CD1c-positive myeloid dendritic cell (primary cell): Measurements from ENCODE around the gene ATG101.
A peak's percentile ranks its signal among the peaks of the same experiment; 100 is the strongest.

Experiments used
- DNase-seq: peaks from one replicate; pipeline ENCODE4 v3.0.0-alpha.2; 2016; ENCODE audit errors: extremely low spot score

ATG101 gene, protein sequence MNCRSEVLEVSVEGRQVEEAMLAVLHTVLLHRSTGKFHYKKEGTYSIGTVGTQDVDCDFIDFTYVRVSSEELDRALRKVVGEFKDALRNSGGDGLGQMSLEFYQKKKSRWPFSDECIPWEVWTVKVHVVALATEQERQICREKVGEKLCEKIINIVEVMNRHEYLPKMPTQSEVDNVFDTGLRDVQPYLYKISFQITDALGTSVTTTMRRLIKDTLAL

DNA sequence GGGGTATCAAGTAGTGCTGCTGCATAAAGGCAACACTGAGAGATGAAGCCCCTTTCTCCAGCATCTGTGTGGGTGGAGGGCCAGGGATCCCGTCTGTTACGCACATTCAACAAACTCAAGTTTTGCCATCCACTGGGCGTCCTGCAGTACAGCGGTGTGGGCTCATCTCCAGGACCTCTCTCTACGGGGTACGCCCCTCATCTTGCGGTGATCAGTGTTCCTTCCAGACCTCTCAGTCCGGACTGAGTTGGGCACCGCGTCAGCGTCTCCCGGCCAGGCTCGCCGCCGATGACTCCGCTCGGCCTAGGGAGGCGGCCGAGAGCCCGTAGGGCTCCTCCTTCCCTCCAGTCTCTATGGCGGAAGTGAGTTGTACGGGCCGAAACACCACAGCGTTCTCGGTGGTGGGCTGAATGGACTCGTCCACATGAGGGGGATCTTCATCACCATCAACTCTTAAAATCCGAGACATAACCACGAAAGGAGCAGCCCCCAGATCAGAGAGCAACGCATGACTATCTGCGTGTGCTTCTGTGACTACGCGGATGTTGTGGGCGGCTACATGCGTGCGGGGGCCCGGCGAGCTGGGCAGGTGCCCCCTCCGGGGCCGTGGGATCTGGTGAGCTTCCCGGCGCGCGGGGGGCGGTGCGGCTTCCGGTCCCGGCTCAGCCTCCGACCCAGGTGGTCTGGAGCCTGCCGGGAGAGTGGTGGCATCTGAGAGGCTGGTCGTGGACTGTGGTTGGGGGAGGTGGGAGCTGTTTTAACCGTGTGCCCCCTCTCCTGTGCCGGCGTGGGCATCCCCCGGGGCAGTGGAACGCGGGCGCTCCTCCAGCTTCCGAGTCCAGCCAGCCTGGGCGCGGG is at the start of gene ATG101:
ATG101 (plus strand) TSS at position 652 of the 858 bp plus-strand sequence. CDS start 3,673 bp downstream, outside the sequence.
- peak; percentile 96 for DNase-seq

DNA sequence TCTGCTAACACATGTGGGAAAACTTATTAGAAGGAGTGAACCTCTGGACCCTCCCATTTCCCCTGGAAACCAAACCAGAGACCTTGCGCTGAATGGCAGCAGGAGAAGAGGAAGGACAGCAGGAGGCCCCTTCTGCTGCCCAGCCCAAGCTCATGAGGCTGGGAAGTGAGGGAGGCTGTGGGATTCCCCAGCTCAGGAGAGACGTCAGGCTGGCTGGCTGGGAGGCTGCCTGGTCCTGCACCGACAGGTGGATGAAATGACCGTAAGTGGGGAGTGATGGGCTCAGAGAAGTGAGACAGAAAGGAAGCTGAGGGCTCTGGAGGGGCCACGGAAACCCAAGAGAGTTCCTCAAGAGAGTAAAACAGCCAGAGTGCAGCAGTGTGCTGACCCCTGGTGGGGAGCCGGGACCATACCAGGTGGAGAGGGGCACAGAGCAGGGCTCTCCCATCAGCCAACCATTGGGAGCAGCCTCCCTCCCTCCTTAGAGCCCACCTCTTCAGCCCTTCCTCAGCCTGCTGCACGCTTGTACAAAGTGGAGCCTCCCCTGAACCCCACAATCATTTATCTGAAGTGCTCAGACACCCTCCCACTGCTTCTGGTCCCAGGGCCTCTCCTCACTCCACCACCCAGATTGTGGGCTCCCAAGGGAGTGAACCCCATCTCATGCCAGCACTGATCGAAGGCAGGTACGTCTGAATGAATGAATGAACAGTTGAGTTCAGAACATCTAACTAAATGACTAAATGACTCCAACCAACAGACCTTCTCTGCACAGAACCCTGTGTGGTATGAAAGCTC is 49.0 kb upstream of the ATG101 start:
- peak; percentile 65 for DNase-seq

DNA sequence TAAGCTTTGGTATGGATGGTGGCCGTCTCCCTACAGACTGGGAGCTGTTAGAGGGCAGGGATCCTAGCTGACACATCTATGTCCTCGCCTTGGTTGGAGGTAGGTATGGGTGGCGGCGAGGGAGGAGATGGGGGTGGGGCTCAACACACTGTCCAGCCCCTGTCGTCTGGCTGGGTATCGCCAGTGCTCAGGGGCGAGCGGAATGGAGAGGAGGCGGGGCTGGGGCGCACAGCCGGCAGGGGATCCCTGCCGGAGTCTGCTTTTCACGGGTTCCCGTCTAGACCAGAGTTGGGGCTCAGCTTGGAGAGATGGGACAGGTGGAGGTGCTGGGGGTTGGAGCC is 47.0 kb upstream of the ATG101 start:
- no peak for DNase-seq

DNA sequence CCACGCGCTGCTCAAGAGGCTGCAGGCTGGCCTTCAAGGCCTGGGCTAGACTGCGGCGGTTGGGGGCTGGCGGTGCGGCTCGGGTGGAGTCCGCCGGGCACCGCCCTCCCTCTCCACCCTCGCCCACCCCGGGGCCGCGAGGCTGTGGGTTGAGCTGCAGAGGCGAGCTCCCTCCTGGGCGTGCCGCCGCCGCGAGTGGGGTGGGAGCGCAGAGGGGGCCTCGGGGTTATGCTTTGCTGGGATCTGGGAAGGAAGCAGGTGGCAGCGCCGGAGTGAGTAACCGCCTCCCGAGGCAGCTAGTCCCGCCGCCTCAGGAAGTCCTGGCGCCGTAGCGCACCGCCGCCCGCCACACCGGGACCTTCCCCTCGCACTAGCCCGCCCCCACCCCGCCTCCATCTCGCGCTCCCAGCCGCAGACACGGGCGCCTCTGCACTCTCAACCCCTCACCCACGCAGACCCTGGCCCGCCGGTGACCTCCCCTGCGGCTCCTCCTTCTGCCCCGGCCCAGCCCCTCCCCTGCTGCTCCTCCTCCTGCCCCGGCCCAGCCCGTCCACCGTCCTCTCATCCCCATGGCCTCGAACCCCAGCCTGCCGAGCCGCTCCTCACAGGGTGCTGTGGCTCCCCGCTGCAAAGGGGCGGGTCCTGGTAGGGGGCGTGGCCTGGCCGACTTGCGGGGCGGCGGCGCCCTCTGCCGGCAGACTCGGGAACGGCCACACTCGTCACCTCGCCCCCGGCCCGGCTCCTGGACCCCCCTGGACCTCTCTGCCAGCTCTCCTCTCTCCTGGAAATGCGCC is 46.4 kb upstream of the ATG101 start:
- peak; percentile 89 for DNase-seq

DNA sequence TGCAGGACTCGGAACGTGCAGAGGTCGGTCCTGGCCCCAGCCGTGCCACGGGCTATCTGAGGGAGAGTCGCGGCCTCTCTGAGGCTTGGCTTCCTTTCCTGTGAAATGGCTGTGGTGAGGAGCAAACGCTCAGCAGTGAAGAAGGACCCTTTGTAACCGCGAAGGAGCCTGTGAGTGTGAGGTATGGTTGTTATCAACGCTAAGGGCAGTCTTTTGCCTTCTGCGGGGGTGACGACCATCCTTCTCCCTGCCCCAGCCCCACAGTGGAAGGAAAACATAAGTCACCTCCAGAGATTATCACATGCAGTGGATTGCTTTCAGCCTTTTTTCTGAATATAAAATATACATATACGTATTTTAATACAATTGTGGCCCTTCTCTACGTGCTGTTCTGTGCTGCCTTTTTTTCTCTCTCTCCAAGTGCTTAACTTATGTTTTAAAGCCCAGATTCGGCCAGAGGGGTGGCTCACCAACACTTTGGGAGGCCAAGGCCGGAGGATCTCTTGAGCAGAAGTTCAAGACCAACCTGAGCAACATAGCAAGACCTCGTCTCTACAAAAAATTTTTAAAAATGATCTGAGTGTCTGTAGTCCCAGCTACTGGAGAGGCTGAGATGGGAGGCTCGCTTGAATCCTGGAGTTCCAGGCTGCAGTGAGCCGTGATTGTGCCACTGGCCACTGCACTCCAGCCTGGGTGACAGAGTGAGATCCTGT is 45.6 kb upstream of the ATG101 start:
- DNase-seq: no peak

DNA sequence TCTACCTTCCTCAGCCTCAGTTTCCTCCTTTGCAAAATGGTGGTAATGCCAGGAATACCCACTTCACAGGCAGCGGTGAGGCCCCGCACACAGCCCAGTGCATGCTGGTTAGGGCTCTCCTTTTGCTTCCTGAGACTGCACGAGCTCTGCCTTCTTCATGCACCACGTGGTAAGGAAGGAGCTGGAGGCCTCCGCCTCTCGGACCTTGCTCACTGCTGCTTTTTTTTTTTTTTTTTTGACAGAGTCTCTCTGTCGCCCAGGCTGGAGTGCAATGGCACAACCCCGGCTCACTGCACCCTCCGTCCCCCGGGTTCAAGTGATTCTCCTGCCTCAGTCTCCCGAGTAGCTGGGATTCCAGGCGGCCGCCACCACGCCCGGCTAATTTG is 44.9 kb upstream of the ATG101 start:
- DNase-seq: peak; percentile 73

DNA sequence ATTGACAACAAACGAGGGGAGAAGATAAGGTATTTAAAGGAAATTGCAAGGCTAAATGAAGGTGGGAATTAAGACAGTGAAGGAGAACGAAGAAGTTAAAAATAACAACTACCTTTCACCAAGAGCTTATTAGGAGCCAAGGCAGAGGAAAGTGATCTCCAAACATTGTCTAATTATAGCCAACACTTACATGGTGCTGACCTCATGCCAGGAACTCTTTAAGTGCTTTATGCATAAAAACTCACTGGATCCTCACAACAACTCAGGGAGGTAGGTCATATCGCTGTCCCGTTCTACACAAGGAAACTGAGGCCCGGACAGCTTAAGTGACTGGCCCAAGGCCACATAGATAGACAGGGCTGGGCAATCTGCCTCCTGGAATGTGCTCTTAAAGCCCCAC is 43.5 kb upstream of the ATG101 start:
- no peak for DNase-seq

DNA sequence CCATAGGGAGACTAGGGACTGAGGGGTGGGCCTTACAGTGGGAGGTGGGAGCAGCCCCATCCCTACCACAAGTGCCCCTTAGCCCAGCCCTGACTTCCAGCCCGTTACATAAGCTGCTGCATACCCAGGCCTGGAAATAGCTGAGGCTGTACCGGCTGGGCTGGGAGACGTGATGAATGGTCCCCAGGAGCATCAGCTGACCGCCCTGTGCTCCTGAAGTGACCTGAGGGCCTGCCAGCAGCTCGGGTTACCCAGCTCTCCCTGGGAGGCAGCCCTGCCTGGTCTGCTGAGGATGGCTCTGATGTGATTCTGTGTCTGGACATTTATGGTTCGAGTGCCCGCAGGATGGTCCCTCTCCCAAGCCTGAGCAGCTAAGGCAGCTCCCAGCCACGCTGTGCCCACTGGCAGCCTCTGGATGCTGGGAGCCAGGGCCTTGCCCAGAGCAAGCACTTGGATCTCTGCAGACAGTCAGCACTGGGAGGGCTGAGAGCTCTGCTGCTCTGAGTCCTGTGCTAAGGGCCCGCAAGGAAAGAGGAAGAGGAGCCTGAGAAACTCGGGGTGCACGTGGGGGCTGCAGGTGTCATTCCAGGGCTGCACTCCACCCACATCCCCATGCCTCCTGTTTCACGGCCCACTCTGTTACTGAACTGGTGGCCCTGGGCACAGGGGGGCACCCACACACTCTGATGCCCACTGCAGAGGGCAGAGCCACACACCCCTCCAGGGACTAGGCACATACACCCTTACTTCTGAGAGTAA is 42.5 kb upstream of the ATG101 start:
- DNase-seq: peak; percentile 35

DNA sequence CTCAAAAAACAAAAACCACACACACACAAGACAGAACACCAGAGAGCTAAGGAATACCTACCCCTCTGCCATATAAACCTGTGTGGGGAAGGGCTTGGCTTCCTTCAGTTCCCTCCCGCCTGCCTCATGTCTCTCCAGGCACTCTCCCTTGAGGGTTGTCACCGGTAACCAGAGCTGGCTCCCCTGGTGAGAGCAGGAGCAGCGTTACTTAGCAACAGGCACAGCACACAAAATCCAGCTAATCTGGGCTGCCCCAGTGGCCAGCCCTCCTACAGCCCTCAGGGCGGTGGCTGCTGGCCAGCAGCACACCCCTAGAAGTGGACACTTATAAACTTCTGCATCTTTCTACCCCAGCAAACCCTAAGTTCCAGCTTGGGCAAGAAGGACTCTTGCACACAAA is 40.1 kb upstream of the ATG101 start:
- DNase-seq: peak; percentile 11

DNA sequence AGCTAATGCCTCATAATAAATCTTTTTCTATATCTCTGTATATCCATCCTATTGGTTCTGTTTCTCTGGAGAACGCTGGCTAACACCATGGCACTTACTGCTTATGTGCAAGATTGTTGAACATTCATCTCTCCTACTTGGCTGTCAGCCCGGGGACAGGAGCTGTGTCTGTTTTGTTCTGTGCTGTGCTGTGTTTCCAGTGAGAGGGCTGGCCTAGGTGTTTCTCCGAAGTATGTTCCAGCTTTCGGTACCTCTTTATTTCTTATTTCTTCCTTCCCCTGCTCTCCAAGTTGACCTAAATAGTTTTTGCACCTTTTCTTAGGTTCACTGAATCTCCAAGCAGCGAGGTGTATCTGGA is 37.4 kb upstream of the ATG101 start:
- no peak for DNase-seq

DNA sequence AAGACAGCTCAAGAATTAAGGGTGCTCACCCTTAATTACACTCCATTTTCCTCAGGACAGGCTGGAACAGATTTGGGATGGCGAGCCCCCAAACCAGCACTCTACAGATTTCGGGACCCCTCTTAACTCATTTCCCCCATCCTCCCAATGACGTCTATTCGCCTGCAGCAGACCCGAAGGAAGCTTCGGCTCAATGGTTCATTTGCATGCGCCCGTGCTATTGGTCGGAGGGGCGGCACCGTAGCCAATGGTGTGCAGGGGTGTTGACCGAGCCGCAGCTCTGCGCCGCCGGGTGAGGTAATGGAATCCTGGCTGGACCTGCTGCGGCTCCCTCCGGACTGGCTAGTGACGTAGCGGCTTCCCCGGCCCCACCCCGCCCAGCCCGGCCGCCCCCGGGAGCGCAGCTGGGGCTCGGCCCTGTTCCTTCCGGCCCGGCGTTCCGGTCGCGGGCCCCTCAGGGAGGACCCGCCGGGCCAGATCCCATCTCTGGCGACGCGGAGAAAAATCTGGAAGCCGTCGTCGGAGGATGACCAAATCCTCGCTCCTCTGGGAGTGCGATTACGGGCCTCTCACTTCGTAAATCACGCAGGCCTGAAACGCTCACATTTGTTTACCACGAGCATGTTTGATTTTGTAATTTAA is 36.9 kb upstream of the ATG101 start:
- peak; percentile 97 for DNase-seq

DNA sequence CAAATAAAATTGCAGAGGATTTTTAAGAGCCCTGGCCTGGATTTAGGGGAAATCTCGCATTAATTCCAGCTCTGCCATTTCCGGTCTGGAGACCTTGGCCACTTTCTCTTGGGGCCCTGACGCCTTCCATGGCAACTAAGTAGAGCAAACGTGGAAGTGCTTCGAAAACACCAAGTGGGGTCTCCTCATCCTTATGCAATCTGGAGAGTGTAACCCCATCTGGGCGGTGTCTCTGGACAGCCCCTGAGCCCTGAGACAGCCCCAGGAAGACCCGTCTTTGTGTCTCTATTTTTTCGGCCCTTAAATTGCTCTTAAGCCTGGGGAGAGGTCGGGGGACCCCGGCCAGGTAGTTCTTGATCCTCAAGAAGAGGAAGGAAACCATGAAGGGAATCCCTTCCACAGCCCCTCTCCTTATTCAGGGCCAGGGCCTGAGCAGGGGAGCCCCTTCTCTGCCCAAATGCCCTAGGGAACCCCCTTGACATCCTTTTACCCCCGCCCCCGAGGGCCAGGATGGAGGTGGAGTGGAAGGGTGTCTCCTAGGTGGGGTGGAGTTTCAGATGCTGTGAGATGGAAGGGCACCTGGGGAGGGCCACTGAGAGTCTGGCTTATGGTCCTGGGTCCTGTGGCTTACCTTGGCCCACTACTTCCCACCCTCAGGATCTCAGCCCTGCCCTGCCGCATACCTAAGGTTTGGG is 36.2 kb upstream of the ATG101 start:
- no peak for DNase-seq

DNA sequence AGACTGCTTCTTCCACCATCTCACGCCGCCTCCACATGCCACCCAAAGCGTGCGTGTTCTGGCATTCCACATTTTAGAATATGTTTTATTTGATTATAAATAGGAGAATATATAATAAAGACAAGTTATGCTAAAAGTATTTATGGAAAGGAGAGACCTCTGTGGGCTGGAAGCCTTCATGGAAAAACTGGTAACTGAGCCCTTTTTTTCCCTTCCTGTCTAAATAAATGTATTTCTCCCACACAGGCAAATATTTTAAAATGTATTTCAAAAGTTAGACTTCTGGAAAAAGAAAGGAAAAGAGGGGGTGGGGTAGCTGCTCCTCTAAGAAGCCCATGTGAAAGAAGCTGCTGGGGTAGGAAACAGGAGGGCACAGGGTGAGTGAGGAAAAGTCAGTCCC is 34.6 kb upstream of the ATG101 start:
- DNase-seq: no peak

DNA sequence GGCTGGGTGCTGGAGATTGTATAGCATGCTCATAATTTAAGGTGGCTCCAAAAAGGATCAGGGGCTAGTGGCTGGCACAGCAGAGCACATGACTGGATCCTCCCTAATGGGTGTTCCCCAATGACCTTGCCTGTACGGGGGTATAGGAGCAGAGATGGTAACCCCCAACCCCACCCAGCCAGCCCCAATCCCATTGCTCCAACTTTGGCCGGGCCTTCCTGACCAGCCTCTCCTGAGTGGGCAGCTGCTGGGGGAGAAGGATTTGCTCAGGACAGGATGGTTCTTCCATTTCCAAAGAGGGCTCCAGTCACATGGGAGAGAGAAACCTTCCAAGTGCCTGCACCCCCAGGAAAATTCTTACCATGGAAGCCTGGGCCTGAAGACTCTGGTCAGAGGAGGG is 33.9 kb upstream of the ATG101 start:
- DNase-seq: no peak

DNA sequence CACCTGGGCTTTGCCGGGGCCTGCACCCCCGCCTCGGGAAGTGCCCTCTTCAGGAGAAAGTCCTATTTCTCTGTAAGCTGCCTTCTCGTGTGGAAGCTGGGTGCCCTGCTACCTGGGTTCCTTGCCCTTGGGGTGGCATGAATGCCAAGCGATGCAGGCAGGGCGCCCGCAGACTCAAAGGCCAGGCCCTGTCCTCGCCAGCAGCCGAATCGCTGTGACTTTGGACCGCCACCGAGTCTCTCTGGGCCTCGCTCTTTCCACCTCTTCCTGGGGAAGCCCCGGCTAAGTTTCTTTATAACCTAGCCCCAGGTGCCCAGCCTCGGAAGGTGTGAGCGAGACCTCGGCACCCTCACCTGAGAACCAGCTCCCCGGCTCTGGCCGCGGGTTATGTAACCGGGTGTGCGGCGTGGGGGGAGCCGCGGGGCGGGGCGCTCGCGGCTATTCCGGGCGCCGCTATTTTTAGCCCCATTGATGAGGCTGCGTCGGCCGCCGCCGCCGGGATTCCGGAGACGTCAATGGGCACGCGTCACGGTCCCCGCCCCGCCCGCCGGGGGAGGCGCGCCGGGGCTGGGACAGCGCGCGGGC is 33.1 kb upstream of the ATG101 start:
- DNase-seq: peak; percentile 88

DNA sequence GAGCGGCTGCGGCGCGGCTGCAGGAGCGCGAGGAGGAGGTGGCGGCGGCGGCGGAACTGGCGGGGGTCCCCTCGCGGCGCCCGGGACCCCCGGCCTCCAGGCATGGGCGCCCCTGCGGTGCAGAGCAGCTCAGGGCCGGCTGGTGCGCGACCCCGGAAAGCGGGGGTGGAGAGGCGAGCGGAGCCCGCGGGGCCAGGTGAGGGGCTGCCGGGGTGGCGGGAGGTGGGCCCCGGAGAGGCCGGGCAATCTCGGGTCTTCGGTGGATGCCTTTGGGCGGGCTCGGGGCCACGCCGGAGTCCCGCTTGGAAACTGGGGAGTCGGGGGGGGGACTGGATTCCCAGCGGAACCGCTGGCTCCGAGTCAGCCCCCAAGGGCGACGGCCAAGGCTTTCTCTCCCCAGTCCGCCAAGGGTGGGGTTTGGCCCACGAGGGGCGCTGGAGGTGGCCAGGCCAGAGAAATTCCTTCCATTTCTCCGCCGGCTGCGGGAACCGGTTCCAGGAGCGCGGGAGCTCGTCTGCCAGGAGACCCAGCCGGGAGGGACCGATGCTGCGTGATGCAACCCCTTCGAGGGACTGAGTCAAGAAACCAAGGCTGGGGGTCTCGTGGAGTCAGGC is 32.4 kb upstream of the ATG101 start:
- DNase-seq: no peak

DNA sequence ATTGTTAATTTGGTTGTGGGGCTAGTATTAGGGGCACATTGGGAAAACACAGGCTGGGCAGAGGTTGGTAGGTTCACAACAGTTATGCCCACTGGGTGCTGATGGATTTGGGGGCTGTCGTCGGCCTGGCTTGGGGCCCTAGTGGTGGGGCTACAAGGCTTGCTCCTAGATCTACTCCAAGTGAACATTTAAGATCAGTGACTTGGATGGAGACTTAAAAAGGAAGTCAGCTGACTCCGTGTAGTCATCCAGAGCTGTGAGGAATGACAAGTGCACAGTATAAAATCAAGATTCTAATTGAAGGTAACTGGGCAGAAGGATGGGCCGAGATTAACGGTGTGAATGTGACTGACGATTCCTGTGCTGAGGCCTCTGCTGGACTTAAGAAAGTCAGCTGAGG is 31.3 kb upstream of the ATG101 start:
- peak; percentile 39 for DNase-seq

DNA sequence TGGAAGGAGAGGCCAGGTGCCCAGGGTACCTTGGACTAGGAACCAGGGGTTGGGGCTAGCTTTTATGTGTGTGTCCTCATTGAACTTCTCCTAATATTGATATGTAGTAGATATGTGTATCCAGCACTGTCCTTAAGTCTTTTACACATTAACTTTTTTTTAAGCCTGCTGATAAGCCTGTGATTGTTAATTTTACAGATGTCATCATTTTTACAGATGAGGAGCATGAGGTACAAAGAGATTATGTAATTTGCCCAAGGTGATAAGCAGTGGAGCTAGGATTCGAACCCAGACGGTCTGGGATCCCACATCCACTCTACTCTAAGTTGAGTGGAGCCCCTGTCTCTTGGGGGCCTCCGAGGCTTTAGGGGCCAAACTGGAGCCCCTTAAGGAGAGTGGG is 28.7 kb upstream of the ATG101 start:
- no peak for DNase-seq

DNA sequence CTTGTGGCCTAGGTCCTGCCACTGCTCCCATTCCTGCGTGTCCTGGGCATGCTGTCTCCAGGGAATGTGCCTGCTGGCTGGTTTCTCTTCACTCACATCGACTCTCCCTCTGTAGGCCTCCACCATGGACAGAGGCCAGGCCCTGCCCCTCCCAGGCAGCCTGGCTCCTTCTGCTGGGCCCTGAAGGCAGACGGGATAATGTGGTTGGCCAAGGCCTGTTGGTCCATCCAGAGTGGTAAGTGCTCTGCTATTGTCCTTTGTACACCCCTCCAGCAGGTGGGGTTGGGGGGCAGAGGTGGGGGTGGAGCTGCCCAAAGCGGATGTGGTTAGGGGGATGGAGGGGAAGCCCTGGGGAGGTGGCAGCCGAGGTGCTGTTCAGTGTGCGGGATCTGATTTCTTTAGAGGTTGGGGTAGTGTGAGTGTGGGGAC is 28.1 kb upstream of the ATG101 start:
- DNase-seq: peak; percentile 12
